GM19328 (cell line): ENCODE results near the gene STEAP3.

ENCODE experiments used
- ATAC-seq: cut with Tn5 transposase; IDR thresholded peaks from one replicate; pipeline ENCODE4 v1.9.1; 2021; ENCODE audit warnings: mild to moderate bottlenecking, moderate library complexity; ENCODE audit not compliant: unreplicated experiment

The STEAP3 gene

DNA sequence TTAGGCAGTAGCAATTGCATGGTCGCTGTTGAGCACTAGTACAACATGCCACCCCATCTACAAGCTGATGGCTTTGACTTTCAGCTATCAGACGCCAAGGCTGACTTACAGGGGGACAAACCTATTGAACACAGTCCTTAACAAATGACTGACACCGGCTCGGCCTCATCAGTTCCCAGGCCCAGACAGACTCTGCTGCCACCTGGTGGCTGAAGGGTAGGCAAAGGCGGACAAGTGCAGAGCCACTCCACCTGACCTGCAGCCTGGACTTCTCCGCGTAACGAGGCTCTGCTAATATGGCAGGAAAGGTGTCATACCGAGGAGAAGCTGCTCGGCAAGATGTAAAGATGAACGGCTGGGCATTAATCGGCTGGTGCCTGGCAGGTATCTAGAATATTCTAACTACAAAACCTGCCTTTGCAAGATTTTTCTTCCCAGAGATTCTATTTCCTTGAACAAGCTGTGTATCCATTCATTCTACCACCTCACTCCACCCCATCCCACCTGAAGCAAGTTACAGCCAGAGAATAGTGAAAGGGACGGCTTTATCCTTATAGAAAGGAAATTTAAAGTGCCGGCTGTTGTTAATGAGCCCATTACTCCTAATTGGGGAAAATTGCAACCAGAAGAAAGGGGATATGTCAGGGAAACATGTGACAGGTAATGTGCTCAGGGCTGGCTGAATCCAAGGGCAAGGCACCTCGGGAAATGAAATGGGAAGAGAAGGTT lies 67.4 kb downstream of the STEAP3 start:
- ATAC-seq = peak; percentile 94

DNA sequence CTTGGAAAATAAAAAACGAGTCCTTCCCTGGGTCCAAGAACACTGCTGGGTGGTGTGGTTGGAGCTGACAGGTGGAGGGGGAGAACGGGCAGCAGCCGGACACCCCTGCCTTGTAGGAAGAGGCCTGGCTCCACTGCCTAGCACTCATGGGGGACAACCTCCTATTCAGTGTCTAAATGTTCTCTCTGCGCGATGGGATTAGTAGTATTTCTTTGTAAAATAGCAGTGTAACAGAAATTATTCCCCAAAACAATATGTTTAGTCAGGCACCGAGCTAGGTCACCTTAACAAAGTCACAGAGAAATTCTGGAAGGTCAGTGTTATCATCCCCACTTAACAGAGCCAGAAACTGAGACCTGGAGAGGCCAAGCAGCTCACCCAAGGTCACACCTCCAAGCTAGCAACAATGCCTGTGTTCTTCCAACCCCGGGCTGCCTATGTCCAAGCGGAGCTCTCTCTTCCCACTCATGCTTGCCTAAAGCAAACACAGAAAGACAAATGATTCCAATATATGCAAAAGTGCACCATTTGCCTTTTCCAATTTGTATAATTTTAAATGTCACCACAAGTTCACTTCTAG lies 68.0 kb downstream of the STEAP3 start:
- ATAC-seq = no peak

DNA sequence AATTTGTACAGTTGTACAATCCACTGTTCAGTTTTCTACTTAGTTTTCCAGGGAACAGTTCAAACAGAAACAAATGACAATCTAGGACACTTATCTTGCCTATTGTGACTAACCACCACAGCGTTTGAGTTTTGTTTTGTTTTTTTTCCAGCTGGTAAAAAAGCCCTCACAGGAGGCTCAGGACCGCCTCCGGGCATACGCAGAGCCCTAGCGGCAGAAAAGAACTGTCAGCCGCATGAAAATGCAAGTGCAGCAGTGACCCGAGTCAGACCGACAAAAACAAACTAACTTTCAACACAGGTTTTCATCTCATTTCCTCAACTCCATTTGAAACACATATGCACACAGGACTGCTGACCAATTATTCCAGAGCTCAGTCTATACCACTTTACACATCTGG lies 68.6 kb downstream of the STEAP3 start:
- no peak for ATAC-seq

DNA sequence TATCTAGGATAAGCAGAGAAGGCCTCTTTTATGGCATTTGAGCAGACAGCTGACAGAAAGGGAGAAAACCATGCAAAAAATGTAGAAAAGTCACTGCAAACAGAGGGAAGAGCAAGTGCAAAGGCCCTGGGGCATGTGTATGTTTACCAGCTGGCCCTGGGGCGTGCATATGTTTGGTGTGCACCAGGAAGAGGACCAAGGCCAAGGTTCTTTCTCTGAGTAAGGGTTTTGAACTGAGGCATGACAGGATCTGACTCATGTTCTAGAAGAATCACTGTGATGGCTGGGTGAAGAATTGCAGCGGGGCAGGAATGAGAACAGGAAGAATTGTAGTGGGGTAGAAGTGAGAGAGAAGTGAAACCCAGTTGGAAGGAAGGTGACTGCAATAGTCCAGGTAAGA lies 69.6 kb downstream of the STEAP3 start:
- ATAC-seq = no peak

DNA sequence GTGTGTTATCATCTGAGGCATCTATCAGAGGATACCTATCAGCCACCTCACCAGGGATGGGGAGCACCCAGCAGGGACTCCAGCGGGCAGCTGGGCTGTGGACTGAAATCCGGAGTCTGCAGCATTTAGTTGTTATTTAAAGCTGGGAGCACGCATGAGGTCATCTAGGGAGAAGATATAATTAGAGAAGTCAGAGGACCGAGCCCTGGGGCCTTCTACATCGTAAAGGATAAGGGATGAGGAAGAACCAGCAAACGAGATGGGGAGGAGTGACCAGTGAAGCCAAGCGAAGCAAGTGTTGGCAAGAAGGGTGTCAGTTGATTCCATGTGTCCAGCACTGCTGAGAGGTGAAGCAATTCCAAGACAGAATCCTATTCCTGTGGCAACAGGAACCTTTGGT lies 70.3 kb downstream of the STEAP3 start:
- no peak for ATAC-seq

DNA sequence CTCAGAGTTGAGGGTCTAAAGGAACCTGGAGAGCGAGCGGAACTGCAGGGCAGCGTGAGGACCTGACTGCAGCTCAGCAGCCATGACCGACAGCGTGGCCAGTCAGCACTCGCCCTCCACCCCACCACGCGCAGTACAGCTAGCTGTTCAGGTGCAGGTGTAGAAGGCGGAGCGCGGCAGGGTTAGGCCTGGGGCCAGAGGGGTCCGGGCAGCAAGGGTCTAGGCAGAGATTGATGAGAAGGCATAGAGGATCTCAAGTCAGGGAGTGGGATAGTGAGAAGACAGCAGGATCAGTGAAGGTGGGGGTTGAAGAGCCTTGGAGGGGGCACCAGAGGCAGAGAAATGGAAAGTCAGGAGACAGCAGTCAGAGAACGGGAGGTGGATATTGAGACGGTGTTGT lies 71.0 kb downstream of the STEAP3 start:
- no peak for ATAC-seq

DNA sequence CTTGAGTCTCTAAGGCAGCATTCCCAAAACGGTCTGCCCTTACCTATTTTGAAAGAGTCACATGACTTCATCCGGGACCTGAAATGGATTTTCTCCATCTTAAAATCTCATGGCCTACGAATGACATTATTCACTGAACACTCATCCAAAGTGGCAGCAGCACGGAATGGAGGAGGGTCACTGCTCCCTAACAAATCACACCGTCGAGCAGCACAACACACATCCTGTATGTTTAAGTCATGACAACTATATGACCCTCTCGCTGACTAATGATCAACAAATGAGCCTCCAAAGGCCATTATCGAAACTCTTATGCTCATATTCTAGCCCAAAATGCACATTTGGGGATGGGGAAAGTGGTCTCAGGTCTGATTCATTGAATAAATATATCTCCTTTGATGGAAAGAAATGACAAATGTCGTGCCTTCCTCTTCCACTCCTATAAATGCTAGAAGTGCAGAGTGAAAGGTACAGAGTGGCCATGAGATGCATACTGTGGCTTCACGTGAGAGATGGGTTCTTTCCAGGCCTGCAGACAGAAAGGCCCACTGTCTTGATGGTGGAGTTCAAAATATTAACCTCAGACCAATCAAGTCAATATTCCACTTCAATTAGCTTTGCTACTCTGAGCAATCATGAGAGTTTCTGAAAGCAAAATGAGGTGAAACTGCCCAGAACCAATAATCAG lies 72.2 kb downstream of the STEAP3 start:
- ATAC-seq = no peak

DNA sequence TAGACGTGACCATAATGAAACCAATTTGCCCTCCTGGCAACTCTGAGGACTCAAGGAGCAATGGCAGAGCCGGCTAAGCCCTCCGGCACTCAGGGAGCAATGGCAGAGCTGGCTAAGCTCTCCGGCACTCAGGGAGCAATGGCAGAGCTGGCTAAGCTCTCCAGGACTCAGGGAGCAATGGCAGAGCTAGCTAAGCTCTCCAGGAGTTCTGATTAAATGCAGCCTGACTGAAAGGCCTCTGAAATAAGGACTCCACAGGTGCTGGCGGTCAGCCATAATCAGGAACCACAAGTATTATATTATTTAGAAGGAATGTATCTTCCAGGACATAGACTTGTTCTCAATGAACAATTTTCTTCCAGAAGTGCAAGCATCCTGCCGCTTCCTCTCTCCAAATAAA lies 77.8 kb downstream of the STEAP3 start:
- ATAC-seq = no peak

DNA sequence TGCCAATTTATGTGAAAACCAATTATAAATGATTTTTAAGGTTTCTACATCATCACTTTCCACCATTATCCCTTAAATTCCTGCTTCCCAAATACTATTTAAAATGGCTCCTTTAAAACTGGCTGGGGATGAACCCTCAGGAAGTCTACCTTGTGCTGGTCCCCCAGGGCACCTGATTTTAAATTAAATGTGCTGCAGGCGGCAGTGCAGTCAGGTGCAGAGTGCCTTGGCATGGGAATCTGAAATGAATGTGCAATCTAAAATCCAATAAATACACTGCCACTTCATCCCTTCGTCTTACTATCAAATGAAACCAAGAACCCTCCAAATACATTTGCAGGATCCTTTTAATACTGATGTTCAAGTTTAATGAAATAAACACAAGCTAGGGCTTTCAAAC lies 81.2 kb downstream of the STEAP3 start:
- no peak for ATAC-seq

DNA sequence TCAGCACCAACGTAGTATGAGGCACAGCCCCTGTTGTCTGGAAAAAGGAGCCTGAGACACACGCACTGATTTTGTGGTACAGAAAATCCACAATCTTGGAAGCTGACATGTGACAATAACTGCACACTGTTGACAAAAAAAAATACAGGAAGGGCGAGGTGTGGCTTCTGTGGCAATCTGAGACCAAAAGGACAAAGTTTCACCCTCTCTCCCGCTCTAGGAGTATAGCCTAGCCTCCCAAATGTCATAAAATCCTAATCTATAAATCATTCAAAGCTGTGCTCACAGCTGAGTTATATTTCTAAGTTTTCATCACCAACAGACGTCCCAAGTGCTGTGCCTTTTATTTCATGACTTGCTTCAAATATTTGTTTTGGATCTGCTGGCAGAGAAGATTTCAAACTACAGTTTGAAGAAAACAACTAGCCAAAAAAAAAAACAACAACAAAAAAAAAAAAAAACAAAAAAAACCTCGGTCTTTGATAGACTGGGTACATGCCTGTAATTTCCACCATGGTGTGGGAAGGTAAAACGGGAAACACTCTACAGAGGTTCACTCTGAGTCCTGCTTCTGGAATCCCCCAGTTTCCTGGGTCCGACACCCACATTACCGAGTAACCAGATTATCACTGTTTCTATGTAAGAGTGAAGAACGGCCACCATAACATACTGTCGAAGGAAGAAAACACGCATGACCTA lies 82.0 kb downstream of the STEAP3 start:
- no peak for ATAC-seq

DNA sequence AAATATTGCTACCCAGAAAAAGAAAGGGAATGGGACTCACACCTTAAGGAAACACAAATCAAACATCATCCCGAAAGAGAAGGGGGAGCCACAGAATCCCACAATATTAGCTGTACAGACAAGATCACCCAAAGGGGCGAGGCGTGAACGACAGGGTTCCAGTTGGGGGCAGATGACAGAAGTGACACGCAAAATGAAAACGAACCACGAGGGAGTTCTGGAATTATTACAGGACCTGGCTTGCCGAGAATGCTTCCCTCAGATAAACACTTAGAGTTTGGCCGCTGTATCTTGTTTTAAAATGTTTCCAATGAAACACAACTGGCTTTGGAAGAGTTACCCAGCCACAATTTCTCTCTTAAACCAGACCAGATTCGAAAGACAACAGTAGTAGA lies 82.6 kb downstream of the STEAP3 start:
- no peak for ATAC-seq

DNA sequence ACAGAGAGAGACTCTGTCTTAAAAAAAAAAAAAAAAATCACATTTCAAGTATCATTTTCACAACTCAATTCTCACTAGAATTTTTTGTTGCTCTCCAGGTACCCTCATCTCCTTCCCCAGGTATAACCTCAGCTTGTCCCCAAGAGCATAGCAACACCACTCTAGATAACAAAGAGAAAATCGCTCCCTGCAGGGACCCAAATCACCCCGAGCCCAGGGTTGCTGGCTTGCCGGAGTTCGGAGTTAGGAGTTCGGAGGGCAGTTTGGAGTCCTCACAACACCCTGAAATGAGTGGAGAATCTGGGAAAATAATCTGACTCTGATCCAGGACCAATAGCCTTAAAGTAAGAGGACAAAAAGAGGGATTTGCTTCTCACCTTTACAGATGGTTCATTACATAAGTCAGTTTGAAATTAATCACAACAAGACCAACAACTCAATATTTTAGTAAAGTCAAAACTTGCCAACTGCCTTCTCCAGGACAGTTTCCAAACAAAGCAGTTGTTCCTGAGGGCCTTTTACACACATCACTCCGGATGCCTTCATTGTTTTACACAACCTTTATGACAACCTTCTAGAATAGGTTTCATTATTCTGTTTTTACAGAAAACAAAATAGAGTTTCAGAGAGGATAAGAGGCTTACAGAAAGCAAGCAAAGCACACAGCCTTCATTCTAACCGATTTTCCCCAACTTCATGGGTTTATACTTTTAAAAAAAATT lies 83.9 kb downstream of the STEAP3 start:
- no peak for ATAC-seq

DNA sequence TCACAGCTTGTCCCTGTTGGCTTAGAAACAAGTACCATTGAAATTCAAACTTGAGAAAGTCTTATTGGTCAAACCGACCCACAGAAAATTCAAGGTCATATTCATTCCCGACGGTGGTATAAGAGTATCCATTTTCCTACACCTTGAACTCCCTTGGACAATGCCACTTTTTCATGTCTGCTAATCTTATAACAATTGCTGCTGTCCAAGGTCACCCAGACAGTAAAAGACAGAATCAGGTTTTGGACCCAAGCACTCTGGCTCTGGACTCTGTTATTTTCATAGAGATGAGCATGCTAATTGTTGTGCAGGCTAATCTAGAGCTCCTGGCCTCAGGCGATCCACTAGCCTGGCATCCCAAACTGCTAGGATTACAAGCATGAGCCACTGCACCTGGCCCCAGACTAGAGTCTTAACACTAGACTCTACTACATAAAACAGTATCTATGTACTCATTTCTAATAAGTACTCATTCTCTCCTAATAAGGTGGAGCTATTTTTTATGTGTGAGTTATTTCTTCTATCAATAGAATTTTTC lies 85.2 kb downstream of the STEAP3 start:
- ATAC-seq = no peak

DNA sequence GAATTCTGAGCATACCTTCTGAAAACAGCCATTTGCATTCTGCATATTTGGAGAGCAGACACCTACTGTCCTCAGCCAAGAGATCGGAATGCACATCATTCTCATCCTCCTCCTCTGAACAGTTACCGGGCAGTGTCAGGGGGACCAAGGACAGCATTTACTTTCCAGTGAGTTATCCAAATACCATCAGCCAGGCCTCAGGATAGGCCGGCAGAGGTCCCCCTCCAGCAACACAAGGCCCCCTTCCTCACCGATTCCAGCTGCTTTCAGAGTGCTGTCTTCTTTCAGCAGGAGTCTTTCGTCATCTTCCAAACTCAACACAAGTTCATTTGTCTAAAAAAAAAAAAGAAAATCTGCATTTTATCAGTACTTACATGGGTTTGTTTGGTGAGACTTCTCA lies 87.7 kb downstream of the STEAP3 start:
- no peak for ATAC-seq

DNA sequence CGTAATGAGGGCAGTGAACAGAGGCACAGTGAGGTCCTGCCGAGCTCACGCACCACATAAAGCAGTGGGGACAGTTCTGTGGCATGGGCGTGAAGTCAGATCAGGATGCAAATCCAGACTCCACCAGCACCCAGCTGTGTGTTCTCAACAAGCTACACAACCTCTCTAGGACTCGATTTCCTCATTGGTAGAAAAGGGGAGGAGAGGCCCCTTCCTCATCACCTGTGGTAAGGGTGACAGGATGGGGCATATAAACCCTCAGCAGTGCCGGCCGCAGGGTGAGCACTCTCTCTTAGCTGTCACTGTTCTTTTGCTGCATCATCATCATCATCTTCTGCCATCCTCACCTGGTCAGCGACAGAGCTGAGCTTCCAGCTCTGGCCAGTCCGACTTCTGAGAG lies 88.2 kb downstream of the STEAP3 start:
- no peak for ATAC-seq
